Natural killer cell (primary cell): ENCODE measurements around the gene FBN1. TPM values are rescaled to one million over a fixed set of nuclear protein-coding genes. Genes with fewer than 3 reads are reported as not detected.

Source experiments
- ATAC-seq, 3 donors: fragments of 150-1000 bp in 2 of 3; fragments of 200-7000 bp in 1 of 3; cut with Tn5 transposase; 1 replicate in 1 of 3; 2 replicates in 2 of 3; pipeline ENCODE4 v1.10.0; 2021; ENCODE audit warnings: mild to moderate bottlenecking in 2 of 3, moderate library complexity in 2 of 3
- DNase-seq, 2 donors: peaks; one replicate each; pipeline versions ENCODE4 v3.0.0 to v3.0.0-alpha.2; 2013 to 2021; ENCODE audit warnings: mixed read lengths in 1 of 2
- H3K27ac ChIP-seq: one replicate; pipeline ENCODE4 v1.5.1; 2013; ENCODE audit warnings: mild to moderate bottlenecking, low read length
- H3K27me3 ChIP-seq: one replicate; pipeline ENCODE4 v1.6.1; 2013; ENCODE audit warnings: low read length; ENCODE audit not compliant: control insufficient read depth, insufficient read depth
- H3K36me3 ChIP-seq: one replicate; pipeline ENCODE4 v1.6.1; 2013; ENCODE audit warnings: low read length; ENCODE audit not compliant: control insufficient read depth, insufficient read depth
- H3K4me1 ChIP-seq: one replicate; pipeline ENCODE4 v1.6.1; 2013; ENCODE audit warnings: low read length; ENCODE audit not compliant: control insufficient read depth, insufficient read depth
- H3K4me3 ChIP-seq: one replicate; pipeline ENCODE4 v1.5.1; 2013; ENCODE audit warnings: low read length
- H3K9me3 ChIP-seq: one replicate; pipeline ENCODE4 v1.6.1; 2013; ENCODE audit warnings: low read length; ENCODE audit not compliant: control insufficient read depth, insufficient read depth
- H3K27ac Mint-ChIP-seq, 2 donors: one replicate each; pipeline ENCODE4 v1.8.0; 2022; ENCODE audit warnings: mild to moderate bottlenecking in 2 of 2, mixed read lengths in 2 of 2, moderate library complexity in 1 of 2
- H3K27me3 Mint-ChIP-seq, 2 donors: one replicate each; pipeline ENCODE4 v1.8.0; 2022; ENCODE audit warnings: low read depth in 2 of 2, mixed read lengths in 2 of 2
- H3K36me3 Mint-ChIP-seq: one replicate; pipeline ENCODE4 v1.8.0; 2022; ENCODE audit warnings: mixed read lengths
- H3K4me1 Mint-ChIP-seq, 2 donors: one replicate each; pipeline ENCODE4 v1.8.0; 2022; ENCODE audit warnings: mixed read lengths in 2 of 2
- H3K4me3 Mint-ChIP-seq: one replicate; pipeline ENCODE4 v1.8.0; 2022; ENCODE audit warnings: mild to moderate bottlenecking, moderate library complexity, mixed read lengths
- H3K9me3 Mint-ChIP-seq, 2 donors: one replicate each; pipeline ENCODE4 v1.8.0; 2022; ENCODE audit warnings: mixed read lengths in 2 of 2
- CTCF ChIP-seq: fragments of 200-600 bp; IDR thresholded peaks from one replicate; pipeline ENCODE4 v1.8.0; 2022; ENCODE audit warnings: antibody characterized with exemption
- WGBS: methylation state at CpG from one replicate; pipeline ENCODE4 v1.1.7; 2013; ENCODE audit warnings: missing lambda C conversion rate; ENCODE audit not compliant: insufficient coverage; 5-methylcytosine and 5-hydroxymethylcytosine counted together
- intact Hi-C: fragments of 100-400 bp; cut with micrococcal nuclease; formaldehyde crosslinking; loops from one replicate; pipeline ENCODE4 v1.14.2; 2022
- total RNA-seq, 4 donors: library from RNA; stranded (reverse); fragments of 120-200 nt in 1 of 4; gene quantifications; one replicate each; pipeline versions ENCODE4 v1.2.3 to v1.2.4, GENCODE V29; 2013 to 2022

FBN1 gene
- total RNA-seq, 3 donors from 2014 or later (not counting 1 experiment from before 2014, with no cell fraction given): 0.33 to 0.54 (median 0.33) TPM

- no peak for ATAC-seq
- peaks cover 10% of the 10 kb centered on the region for H3K27me3 ChIP-seq
- DNase-seq: no peak
- H3K27ac ChIP-seq: no peak overlapping the region
- no peaks in the 10 kb centered on the region for H3K9me3 ChIP-seq
- no peaks in the 10 kb centered on the region for H3K4me1 Mint-ChIP-seq
- H3K4me1 ChIP-seq: peaks cover 13% of the 10 kb centered on the region
- peaks cover 32 to 48% of the 10 kb centered on the region in 2 donors for H3K27me3 Mint-ChIP-seq
- 66% methylated on average over 11 of the region's 12 CpGs for WGBS
- H3K4me3 ChIP-seq: no peak overlapping the region
- intact Hi-C loops: no loop called here
- H3K27ac Mint-ChIP-seq: no peak overlapping the region
- no peaks in the 10 kb centered on the region for H3K36me3 Mint-ChIP-seq
- H3K36me3 ChIP-seq: no peaks in the 10 kb centered on the region
- no peak for TF ChIP-seq CTCF
- peak overlapping the region; percentile 29 for H3K4me3 Mint-ChIP-seq
- no peaks in the 10 kb centered on the region for H3K9me3 Mint-ChIP-seq
Measured at GRCh38 chr15:48643776-48644466, 1.6 kb downstream of the FBN1 start.

- Histone ChIP-seq H3K27ac (no peak overlapping the region), H3K9me3 (no peaks in the 10 kb centered on the region), H3K27me3 (peaks cover 10% of the 10 kb centered on the region), H3K4me3 (no peak overlapping the region), H3K36me3 (no peaks in the 10 kb centered on the region), H3K4me1 (peaks cover 13% of the 10 kb centered on the region)
- WGBS: 88% methylated on average over 3 of the region's 3 CpGs
- intact Hi-C loops: no loop called here
- ATAC-seq (no peak), DNase-seq (no peak)
- Mint-ChIP-seq H3K4me1 (no peaks in the 10 kb centered on the region), H3K4me3 (no peak overlapping the region), H3K36me3 (no peaks in the 10 kb centered on the region), H3K9me3 (no peaks in the 10 kb centered on the region), H3K27me3 (peaks cover 32 to 48% of the 10 kb centered on the region in 2 donors), H3K27ac (no peak overlapping the region)
- TF ChIP-seq CTCF: no peak
Measured at GRCh38 chr15:48643206-48643605, 2.3 kb downstream of the FBN1 start.

DNA sequence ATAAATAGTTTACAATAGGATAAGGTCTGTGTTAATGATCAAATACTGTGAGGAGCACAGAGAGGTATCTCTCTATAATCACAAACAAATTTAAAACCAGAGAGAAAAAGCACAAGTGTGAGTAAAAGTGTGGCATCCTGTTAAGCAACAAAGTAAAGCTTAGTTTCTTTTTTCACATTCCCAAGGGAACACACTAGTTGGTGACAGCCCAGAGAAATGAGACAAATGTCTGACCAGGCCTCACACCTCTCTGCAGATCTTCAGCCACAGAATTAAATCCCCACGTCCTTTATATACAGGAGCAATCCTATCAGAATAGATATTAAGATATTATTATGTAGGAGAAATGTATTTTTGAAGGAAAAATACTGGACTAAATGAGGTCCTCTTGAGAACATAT, 2.7 kb downstream of the FBN1 start:
- peaks cover 13% of the 10 kb centered on the region for H3K4me1 ChIP-seq
- no peaks in the 10 kb centered on the region for H3K36me3 ChIP-seq
- DNase-seq (no peak), ATAC-seq (no peak)
- no peak overlapping the region for H3K27ac ChIP-seq
- no peak for TF ChIP-seq CTCF
- intact Hi-C loops: no loop called here
- H3K4me3 ChIP-seq: no peak overlapping the region
- Mint-ChIP-seq H3K4me3 (no peak overlapping the region), H3K27ac (no peak overlapping the region), H3K4me1 (no peaks in the 10 kb centered on the region), H3K9me3 (no peaks in the 10 kb centered on the region), H3K36me3 (no peaks in the 10 kb centered on the region), H3K27me3 (peaks cover 32 to 48% of the 10 kb centered on the region in 2 donors)
- H3K9me3 ChIP-seq: no peaks in the 10 kb centered on the region
- peaks cover 10% of the 10 kb centered on the region for H3K27me3 ChIP-seq
- WGBS: no CpG with 5 or more reads among the region's 1 CpG

DNA sequence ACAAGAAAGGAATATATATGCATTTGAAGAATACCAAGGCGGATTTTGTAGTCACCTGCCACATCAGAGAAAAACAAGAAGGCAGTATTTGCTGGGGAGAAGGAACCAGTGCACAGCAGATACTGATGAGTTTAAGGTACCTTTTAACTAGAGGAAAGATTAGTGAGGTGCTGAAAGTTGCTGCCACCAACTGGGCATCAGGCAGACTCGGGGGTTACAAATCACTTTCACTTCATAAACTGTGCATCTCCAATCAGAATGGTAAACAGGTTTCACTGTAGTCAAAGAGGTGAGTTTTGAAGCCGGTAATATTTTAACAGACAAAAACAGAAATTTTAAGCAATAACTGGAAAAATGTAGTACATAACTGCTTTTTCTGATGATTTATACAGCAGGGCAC, 4.1 kb downstream of the FBN1 start:
- H3K4me3 Mint-ChIP-seq: no peak overlapping the region
- TF ChIP-seq CTCF: no peak
- no peak overlapping the region for H3K27ac Mint-ChIP-seq
- H3K4me3 ChIP-seq: no peak overlapping the region
- intact Hi-C loops: no loop called here
- 93% methylated on average over 2 of the region's 3 CpGs for whole genome bisulfite sequencing
- H3K27me3 Mint-ChIP-seq: peaks cover 25 to 36% of the 10 kb centered on the region in 2 donors
- no peaks in the 10 kb centered on the region for H3K9me3 ChIP-seq
- H3K36me3 Mint-ChIP-seq: no peaks in the 10 kb centered on the region
- H3K36me3 ChIP-seq: no peaks in the 10 kb centered on the region
- ATAC-seq (no peak), DNase-seq (no peak)
- no peaks in the 10 kb centered on the region for H3K4me1 Mint-ChIP-seq
- peaks cover 10% of the 10 kb centered on the region for H3K27me3 ChIP-seq
- H3K27ac ChIP-seq: no peak overlapping the region
- H3K9me3 Mint-ChIP-seq: no peaks in the 10 kb centered on the region
- peaks cover 13% of the 10 kb centered on the region for H3K4me1 ChIP-seq
